Epidermal melanocyte (primary cell): ENCODE measurements around the gene MTHFD1.

ENCODE experiments used
- DNase-seq: peaks from one replicate; pipeline ENCODE4 v3.0.0; 2011; ENCODE audit warnings: low spot score; ENCODE audit not compliant: insufficient read length

The MTHFD1 gene

DNA sequence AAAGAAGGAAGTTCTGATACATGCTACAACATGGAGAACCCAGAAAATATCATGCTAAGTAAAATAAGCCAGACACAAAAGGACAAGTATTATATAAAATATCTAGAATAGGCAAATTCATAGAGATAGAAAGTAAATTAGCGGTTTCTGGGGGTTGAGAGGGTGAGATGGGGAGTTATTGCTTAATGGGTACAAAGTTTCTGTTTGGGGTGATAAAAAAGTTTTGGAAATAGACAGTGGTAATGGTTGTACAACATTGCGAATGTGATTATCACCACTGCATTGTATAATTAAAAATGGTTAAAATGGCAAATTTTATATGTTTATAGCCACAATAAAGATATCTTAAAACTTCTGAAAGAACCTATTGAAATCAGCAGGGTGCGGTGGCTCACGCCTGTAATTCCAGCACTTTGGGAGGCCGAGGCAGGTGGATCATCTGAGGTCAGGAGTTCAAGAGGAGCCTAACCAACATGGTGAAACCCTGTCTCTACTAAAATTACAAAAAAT lies 100.5 kb downstream of the MTHFD1 start:
- no peak for DNase-seq

- no peak for DNase-seq
These were observed 103.5 kb downstream of the MTHFD1 start for GRCh38 chr14:64491637-64492036.

DNA sequence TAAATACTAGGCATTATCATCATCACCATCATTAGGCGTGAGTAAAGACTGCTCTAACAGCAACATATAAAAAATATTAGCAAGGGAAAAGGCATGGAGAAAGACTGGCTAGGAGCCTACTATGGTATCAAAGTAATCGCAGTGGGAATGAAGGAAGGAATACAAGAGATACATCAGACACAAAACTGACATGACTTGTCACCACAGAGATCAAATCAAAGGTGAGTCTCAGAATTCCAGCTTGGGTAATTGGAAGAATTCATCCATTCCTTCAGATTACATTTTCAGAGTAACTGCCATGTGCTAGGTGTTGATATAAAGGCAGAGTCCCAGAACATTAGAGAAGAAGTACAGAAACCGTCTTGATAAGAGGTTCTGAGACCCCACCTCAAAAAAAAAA lies 105.3 kb downstream of the MTHFD1 start:
- DNase-seq: no peak

DNA sequence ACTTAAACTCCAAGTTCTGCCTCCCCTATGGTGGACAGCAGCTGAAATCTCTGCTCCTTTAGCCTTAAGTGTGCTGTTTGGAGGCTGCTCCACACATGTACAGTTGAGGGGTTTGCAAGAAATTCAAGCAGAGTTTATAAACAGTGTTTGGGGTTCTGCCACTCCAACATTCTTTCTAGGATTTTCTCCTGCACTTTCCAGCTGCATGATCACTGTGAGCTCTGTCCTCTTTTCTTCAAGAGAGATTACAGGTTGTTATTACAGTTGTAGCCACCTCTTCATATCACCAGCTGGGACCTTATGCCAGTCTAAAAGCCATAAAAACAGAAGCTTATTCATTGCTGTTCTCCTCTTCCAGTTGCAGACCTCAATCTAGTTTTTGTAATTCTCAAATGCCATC lies 107.1 kb downstream of the MTHFD1 start:
- DNase-seq: no peak

- DNase-seq: no peak
These were observed 108.6 kb downstream of the MTHFD1 start for GRCh38 chr14:64496764-64497163.

DNA sequence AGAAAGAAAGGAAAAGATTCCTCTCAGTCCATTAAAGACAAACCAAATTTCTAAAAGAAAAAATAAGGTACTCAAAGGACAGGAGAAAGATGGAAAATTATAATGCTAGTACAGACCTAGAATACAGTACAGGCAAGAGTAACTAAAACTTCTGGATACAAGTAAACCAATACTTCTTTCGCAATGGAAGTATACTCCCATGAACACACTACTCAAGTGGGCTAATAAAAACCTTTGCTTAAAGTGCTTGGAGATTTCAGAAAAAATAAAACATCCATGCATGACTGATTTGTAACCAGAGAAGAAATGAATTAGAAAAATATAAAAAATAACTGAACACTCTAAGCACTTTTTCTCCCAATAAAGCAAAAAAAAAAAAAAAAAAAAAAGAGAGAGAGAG lies 111.9 kb downstream of the MTHFD1 start:
- DNase-seq: no peak

GRCh38 chr14:64501411-64502171 lies 113.4 kb downstream of the MTHFD1 start:
- DNase-seq: no peak

DNA sequence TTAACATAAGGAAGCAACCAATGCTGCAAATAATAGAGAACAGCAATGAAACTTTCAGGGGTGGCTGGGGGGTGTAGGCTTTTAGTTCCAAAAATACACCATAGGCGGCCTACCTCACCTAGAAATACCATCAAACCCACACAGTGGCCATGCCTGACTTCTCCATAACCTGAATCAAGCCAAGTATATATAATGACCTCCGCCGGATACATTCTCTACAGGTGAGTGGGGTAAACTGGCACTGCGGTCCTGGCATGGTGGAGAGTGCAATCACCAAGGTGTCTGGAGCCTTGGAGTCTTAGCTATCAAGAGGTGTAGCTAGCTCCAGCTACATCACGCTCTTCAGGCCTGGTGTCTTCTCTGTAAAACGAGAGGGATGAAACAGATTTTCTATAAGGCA lies 114.3 kb downstream of the MTHFD1 start:
- DNase-seq: no peak

- DNase-seq: no peak
These were observed 114.8 kb downstream of the MTHFD1 start for GRCh38 chr14:64502887-64503433.

DNA sequence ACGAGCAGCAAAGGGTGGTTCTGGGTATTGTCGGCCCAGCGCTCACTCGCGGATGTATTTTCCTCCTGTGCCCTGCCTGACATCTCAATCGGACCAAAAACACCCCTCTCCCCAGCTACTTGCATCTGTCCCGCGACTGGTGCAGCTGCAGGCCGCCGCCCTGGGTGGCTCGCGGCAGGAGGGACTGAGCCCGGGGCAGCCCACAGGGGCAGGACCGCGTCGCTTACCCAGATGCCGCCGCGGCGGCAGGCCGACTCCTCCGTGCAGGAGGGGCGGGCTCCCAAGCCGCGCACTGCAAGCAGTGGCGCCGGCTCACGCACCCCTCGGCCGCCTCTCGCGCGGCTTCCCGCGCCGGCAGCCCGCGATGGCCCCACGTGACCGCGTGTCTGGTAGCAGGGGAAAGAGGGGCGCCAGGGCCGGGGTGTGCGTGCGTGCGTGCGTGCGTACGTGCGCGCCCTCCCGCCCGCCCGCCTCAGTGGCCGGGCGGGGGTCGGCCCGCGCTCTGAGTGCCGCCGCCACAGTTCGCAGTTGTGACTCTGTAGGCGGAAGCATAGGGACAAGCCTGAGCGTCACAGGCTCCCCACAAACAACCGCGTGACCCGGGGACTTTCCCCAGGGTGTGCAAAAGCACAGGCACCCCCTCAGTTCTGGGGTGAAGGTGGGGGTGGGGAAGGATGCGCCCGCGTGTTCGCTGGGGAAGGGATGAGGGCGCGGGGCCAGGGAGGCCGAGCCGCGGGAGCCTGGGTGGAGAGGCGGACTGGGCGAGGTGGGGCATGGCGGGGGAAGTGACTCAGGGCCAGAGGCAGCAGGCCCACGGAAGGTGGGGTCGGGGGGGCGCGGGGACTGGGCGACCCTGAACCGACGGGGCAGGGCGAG lies 115.5 kb downstream of the MTHFD1 start, which contains the start of gene ZBTB25:
ZBTB25 (minus strand) TSS at position 405 of the 876 bp plus-strand sequence. CDS start 13,305 bp downstream, outside the sequence.
- DNase-seq: peak; percentile 49

- DNase-seq: peak; percentile 41
These were observed 116.2 kb downstream of the MTHFD1 start, which contains the start of gene ZBTB1 for GRCh38 chr14:64504310-64504896. Gene ZBTB1, plus strand, starts transcription at chr14:64504770. Its CDS starts 16,735 bp downstream, at chr14:64521505.

- peak; percentile 65 for DNase-seq
These were observed 117.0 kb downstream of the MTHFD1 start for GRCh38 chr14:64504897-64505794.

- no peak for DNase-seq
These were observed 118.6 kb downstream of the MTHFD1 start for GRCh38 chr14:64506721-64507120.

GRCh38 chr14:64507376-64508156 lies 119.4 kb downstream of the MTHFD1 start:
- no peak for DNase-seq

GRCh38 chr14:64508215-64508776 lies 120.1 kb downstream of the MTHFD1 start:
- DNase-seq: no peak

- no peak for DNase-seq
These were observed 120.9 kb downstream of the MTHFD1 start for GRCh38 chr14:64509036-64509435.
